ENCODE results near the gene CCDC187. TPM values are rescaled to one million over a fixed set of nuclear protein-coding genes. Genes with fewer than 3 reads are reported as not detected.

The CCDC187 gene
- total RNA-seq, 1 donor from 2014 or later: 6.6 TPM

DNA sequence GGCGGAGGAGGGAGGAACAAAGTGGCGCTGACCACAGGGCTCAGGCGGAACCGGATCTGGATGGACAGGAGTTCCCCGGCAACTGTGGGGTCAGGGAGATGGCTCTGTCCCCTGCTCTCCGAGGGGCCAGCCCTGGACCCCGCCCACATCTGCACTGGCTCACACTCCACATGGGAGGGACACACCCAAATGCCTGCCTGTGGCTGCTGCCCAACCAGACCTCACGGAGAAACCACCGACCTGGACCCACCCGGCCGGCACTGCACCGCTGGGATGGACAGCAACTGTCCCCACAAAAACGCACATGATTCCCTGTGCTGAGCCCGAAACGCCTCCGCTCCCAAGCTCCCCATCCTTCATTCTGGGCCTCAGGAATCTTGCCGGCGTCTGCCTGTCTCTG is 4.8 kb downstream of the CCDC187 start:
- Histone ChIP-seq H3K4me3 (no peak overlapping the region), H3K27ac (no peak overlapping the region), H3K9me3 (no peaks in the 10 kb centered on the region), H3K4me1 (no peaks in the 10 kb centered on the region), H3K36me3 (no peaks in the 10 kb centered on the region), H3K27me3 (ENCODE audit: low read depth) (peaks cover 9% of the 10 kb centered on the region)
- no peak for DNase-seq
- TF ChIP-seq, protein P1, sequence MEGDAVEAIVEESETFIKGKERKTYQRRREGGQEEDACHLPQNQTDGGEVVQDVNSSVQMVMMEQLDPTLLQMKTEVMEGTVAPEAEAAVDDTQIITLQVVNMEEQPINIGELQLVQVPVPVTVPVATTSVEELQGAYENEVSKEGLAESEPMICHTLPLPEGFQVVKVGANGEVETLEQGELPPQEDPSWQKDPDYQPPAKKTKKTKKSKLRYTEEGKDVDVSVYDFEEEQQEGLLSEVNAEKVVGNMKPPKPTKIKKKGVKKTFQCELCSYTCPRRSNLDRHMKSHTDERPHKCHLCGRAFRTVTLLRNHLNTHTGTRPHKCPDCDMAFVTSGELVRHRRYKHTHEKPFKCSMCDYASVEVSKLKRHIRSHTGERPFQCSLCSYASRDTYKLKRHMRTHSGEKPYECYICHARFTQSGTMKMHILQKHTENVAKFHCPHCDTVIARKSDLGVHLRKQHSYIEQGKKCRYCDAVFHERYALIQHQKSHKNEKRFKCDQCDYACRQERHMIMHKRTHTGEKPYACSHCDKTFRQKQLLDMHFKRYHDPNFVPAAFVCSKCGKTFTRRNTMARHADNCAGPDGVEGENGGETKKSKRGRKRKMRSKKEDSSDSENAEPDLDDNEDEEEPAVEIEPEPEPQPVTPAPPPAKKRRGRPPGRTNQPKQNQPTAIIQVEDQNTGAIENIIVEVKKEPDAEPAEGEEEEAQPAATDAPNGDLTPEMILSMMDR (IDR thresholded peaks at IDR 0.05): no peak
- intact Hi-C loops (cut with DNase I): no loop called here
- ATAC-seq: no peak

DNA sequence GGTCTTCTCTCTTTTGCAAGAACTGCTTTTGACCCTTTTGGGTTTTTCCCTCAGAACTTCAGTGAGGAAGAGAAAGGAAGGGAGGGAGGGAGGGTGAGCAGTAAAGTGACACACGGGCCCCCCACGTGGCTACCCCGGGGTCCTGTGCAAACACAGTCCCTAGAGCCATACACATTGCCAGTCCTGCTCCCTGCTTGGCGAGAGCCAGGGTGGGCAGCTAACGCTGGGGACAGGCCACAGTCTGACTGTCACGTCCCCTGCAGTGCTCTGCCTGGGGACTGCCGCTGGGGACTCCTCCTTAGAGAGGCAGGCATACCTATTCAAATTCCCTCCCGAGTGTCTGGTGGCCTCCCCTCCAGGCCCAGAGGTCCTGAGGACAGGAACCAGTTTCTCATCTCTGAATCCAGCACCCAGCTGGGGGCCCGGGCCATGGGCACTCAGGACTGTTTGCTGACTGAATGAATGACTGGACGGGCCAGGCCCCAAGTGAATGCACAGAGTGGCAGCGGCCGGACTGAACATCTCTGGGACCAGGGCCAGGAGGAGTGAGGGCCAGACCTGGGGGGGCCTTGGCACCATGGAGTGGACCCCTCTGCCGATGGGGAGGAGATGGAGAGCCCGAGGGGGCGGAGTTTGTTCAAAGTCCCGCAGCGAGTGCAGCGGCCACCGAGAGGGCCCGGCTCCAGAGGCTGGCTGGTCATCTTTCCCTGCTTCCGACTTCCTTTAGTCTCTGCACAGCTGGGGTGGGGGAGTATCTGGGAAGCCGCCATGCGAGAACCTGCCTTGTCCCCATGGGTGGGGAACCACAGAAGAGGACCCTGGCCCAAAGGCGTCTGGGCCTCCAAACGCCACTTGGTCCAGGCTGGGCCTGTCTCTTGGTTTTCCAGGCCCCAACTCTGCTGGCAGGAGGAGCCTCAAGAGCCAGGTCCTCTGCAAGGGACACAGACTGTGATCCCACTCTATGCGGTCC is 5.8 kb downstream of the CCDC187 start:
- H3K27ac ChIP-seq: no peak overlapping the region
- no peaks in the 10 kb centered on the region for H3K4me1 ChIP-seq
- H3K9me3 ChIP-seq: no peaks in the 10 kb centered on the region
- DNase-seq (no peak), ATAC-seq (no peak)
- no peak overlapping the region for H3K4me3 ChIP-seq
- TF ChIP-seq, protein P1 (IDR thresholded peaks at IDR 0.05): no peak
- peaks cover 9% of the 10 kb centered on the region for H3K27me3 ChIP-seq (ENCODE audit: low read depth)
- H3K36me3 ChIP-seq: no peaks in the 10 kb centered on the region
- intact Hi-C loops (cut with DNase I): no loop called here

DNA sequence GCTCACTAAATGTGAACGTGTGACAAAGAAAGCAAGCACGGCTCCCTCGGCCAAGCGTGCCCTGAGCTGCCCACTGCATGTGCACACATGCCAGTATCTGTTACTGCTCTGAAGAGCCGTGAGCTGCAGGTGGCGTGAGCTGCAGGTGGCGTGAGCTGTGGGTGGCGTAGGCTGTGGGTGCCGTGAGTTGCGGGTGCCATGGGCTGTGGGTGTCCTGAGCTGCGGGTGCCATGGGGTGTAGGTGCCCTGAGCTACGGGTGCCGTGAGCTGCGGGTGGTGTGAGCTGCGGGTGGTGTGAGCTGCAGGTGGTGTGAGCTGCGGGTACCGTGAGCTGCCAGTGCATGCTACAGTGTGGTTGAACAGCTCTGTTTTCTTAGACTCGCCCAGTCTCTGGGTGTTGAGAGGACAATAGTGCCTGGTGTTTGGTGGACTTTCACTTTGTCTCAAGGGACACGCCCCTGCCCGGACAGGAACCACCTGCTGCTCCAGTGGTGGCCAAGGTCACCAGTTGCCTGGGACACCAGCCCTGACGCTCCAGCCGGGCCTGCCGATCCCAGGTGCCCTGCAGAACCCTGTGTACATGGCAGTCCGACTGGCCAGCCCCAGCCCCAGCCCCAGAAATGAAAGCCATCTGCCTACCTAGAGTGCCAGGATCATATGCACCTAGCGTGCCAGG is 6.7 kb downstream of the CCDC187 start:
- intact Hi-C loops (cut with DNase I): no loop called here
- H3K27ac ChIP-seq: no peak overlapping the region
- TF ChIP-seq, protein P1 (IDR thresholded peaks at IDR 0.05): no peak
- no peak overlapping the region for H3K4me3 ChIP-seq
- H3K27me3 ChIP-seq (ENCODE audit: low read depth): peaks cover 9% of the 10 kb centered on the region
- H3K36me3 ChIP-seq: no peaks in the 10 kb centered on the region
- H3K9me3 ChIP-seq: no peaks in the 10 kb centered on the region
- ATAC-seq: peak; percentile 25 to 33
- H3K4me1 ChIP-seq: no peaks in the 10 kb centered on the region
- peak; percentile 68 for DNase-seq

DNA sequence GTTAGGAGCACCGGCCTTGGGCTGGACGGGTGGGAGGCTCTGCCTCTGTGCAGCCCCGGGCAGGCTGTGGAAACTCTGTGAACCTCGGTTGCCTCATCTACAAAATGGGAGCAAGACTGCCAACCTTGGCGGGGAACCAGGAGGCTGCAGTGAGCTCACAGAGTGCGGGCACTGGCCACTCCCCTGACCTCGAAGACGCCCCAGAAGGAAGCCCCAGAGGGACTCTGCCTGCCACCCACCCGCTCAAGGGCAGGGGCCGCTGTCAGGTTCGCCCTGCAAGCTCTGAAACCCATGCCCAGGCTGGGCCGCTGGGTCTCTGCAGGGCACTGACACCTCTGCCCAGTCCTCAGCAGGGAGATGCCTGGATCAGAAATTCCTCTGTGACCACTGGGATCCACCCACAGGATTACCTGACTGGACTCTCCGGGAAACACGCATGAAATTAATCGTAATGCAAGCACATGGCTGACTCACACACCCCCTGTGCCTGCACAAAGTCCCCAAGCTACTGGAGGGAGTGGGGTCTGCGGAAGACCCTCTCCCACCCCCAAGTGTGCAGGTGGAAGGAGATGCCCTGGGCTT is 7.4 kb downstream of the CCDC187 start:
- Histone ChIP-seq H3K27ac (no peak overlapping the region), H3K4me1 (no peaks in the 10 kb centered on the region), H3K4me3 (no peak overlapping the region), H3K27me3 (ENCODE audit: low read depth) (peaks cover 9% of the 10 kb centered on the region), H3K9me3 (no peaks in the 10 kb centered on the region), H3K36me3 (no peaks in the 10 kb centered on the region)
- DNase-seq (peak; percentile 30), ATAC-seq (no peak)
- TF ChIP-seq, protein P1 (IDR thresholded peaks at IDR 0.05): no peak
- intact Hi-C loops (cut with DNase I): no loop called here

DNA sequence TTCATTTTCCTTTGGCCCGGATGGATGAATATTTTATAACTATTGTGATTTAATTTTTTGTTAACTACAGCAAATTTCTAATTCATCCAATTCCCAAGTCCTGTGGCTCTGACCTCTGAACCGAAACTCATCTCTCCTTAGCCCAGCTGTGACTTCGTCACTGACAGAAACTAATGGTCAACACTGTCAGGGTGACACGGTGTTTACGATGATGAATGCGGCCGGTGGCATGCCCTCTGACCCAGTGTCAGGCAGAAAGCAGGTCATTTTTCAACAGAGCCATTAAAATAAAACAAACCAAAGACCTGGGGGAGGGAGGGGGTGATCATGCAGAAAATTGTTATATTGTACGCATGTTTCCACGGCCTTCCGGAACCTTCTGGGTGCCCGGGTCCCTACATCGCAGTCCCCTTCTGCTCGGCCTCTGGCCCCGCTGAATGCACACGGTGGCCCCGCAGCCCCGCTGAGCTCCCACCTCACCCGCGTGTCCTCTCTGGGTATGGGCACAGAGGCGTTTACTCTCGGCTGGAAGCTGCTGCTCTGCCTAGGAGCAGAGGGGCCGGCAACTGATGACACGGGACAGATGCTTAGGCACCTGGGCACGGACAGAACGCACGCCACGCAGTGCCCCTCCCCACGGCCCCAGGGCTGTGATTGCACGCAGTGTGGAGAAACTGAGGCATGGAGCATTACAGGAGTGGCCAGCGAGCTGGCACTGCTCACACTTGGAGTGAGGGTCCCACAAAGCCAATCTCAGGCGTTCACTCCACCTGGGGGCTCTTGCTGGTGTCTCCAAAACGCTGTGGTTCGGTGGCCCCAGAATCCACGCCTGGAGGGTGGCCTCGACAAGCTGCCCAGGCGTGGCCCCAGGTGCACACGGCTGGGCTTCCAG is 8.1 kb downstream of the CCDC187 start:
- Histone ChIP-seq H3K27me3 (ENCODE audit: low read depth) (peaks cover 11% of the 10 kb centered on the region), H3K36me3 (no peaks in the 10 kb centered on the region), H3K4me3 (no peak overlapping the region), H3K27ac (no peak overlapping the region), H3K4me1 (no peaks in the 10 kb centered on the region), H3K9me3 (no peaks in the 10 kb centered on the region)
- DNase-seq (no peak), ATAC-seq (no peak)
- TF ChIP-seq, protein P1 (IDR thresholded peaks at IDR 0.05): no peak
- intact Hi-C loops (cut with DNase I): no loop called here

All from lower lobe of right lung (tissue), 2 donors.